Choroid plexus epithelial cell (primary cell): Measurements from ENCODE around the gene OR4X2.

Source experiments
- DNase-seq: peaks from one replicate; pipeline ENCODE4 v3.0.0-alpha.2; 2010; ENCODE audit warnings: low read depth
- H3K4me3 ChIP-seq: 2 replicates; pipeline ENCODE4 v1.5.1; 2011; ENCODE audit warnings: low read depth, mild to moderate bottlenecking, control low read depth, low read length, moderate library complexity
- CTCF ChIP-seq: conservative IDR thresholded peaks from 2 replicates; pipeline ENCODE4 v1.5.1; 2011; ENCODE audit warnings: low read depth, mild to moderate bottlenecking, control low read depth, inconsistent platforms, low read length, moderate library complexity

Gene OR4X2

GRCh38 chr11:48248902-48249301 lies 4.0 kb downstream of the OR4X2 start:
- no peak for TF ChIP-seq CTCF
- H3K4me3 ChIP-seq, result no peak overlapping the region
- no peak for DNase-seq

- DNase-seq, result no peak
- TF ChIP-seq CTCF, result no peak
- no peak overlapping the region for H3K4me3 ChIP-seq
These were observed 16.7 kb downstream of the OR4X2 start for GRCh38 chr11:48261600-48261999.

- TF ChIP-seq CTCF, result no peak
- H3K4me3 ChIP-seq, result no peak within 1 kb of the TSS
- no peak for DNase-seq
These were observed 18.6 kb downstream of the OR4X2 start, which contains the start of gene OR4X1 for GRCh38 chr11:48263423-48263911. Gene OR4X1 (plus strand): TSS chr11:48263861. CDS start chr11:48263861, 0 bp downstream.

GRCh38 chr11:48270621-48271020 lies 25.7 kb downstream of the OR4X2 start:
- no peak for DNase-seq
- H3K4me3 ChIP-seq, result no peak overlapping the region
- no peak for TF ChIP-seq CTCF

- no peak for DNase-seq
- no peak overlapping the region for H3K4me3 ChIP-seq
- TF ChIP-seq CTCF, result no peak
These were observed 27.7 kb downstream of the OR4X2 start for GRCh38 chr11:48272606-48273005.
